ENCODE data around the gene NFATC4.

Gene NFATC4

GRCh38 chr14:24394275-24394674 lies 26.3 kb downstream of the NFATC4 start:
- peaks cover 18% of the 10 kb centered on the region for H3K4me1 ChIP-seq (ENCODE audit: control insufficient read depth, insufficient read depth, low read length)
- ChIA-PET POLR2A (no interaction called here), CTCF (interaction anchor here (0.8 to 1.2 kb wide), 3 partner anchors 16 to 37 kb away, joined by 3 to 4 read pairs (median 3); no protein-coding TSS in a partner anchor)

GRCh38 chr14:24395609-24396582 lies 27.9 kb downstream of the NFATC4 start:
- no peak overlapping the region for H3K4me3 ChIP-seq (ENCODE audit: low read depth, low read length)
- no peaks in the 10 kb centered on the region for H3K9me3 ChIP-seq (ENCODE audit: control insufficient read depth, insufficient read depth, low read depth, low read length)
- H3K27ac ChIP-seq (ENCODE audit: extremely low read depth, low read depth, low read length): peak overlapping the region; percentile 4; the same call in 1 of the 2 replicates
- ChIA-PET POLR2A (interaction anchor here (0.6 to 1.2 kb wide), 3 partner anchors 17 to 153 kb away, joined by 3 to 4 read pairs (median 3); partner anchors contain the start of gene TINF2), CTCF (interaction anchor here (0.6 to 1.7 kb wide), 4 partner anchors 30 to 59 kb away, joined by 3 to 8 read pairs (median 5); no protein-coding TSS in a partner anchor)
- H3K4me1 ChIP-seq (ENCODE audit: control insufficient read depth, insufficient read depth, low read length): peaks cover 29% of the 10 kb centered on the region
- no peaks in the 10 kb centered on the region for H3K36me3 ChIP-seq (ENCODE audit: control insufficient read depth in 2 of 2, insufficient read depth in 1 of 2, low read length in 2 of 2)
- TF ChIP-seq ZFHX2 (tag by site-specific recombination; conservative IDR thresholded peaks at IDR 0.05) (no peak), ZNF248 (tag by site-specific recombination; IDR thresholded peaks at IDR 0.05) (no peak), ZNF335 (tag by site-specific recombination; conservative IDR thresholded peaks at IDR 0.05) (no peak), ZBTB6 (tag by site-specific recombination; IDR thresholded peaks at IDR 0.05) (0 out of 2 replicates have a peak, but pooled peaks have one; percentile 32), PRDM10 (tag by site-specific recombination; IDR thresholded peaks at IDR 0.05) (no peak), ZNF830 (tag by site-specific recombination; IDR thresholded peaks at IDR 0.05; ENCODE audit: low read depth) (no peak), ZNF558 (tag by site-specific recombination; IDR thresholded peaks at IDR 0.05) (peak; percentile 95), ZNF626 (tag by site-specific recombination; IDR thresholded peaks at IDR 0.05) (no peak), ZNF513 (tag by site-specific recombination; IDR thresholded peaks at IDR 0.05) (no peak), RBAK (tag by site-specific recombination; IDR thresholded peaks at IDR 0.05) (no peak), ZNF610 (tag by site-specific recombination; IDR thresholded peaks at IDR 0.05; ENCODE audit: borderline replicate concordance) (no peak), ZNF138 (tag by site-specific recombination; IDR thresholded peaks at IDR 0.05; ENCODE audit: borderline replicate concordance) (no peak)

More at GRCh38 chr14:24394275-24394674, 26.3 kb downstream of the NFATC4 start:
- Histone ChIP-seq H3K27ac (ENCODE audit: extremely low read depth, low read depth, low read length) (no peak overlapping the region), H3K4me3 (ENCODE audit: low read depth, low read length) (no peak overlapping the region), H3K36me3 (ENCODE audit: control insufficient read depth in 2 of 2, insufficient read depth in 1 of 2, low read length in 2 of 2) (no peaks in the 10 kb centered on the region), H3K9me3 (ENCODE audit: control insufficient read depth, insufficient read depth, low read depth, low read length) (no peaks in the 10 kb centered on the region)
- no peak for TF ChIP-seq ZBTB48 (tag by site-specific recombination; IDR thresholded peaks at IDR 0.05)
- TF ChIP-seq ZNF280D (tag by site-specific recombination; IDR thresholded peaks at IDR 0.05): no peak
- no peak for TF ChIP-seq SP3 (tag by site-specific recombination; IDR thresholded peaks at IDR 0.05)
- no peak for TF ChIP-seq GLI4 (tag by site-specific recombination; IDR thresholded peaks at IDR 0.05)
- no peak for TF ChIP-seq ZNF664 (tag by site-specific recombination; IDR thresholded peaks at IDR 0.05)
- no peak for TF ChIP-seq ZNF248 (tag by site-specific recombination; IDR thresholded peaks at IDR 0.05)
- no peak for TF ChIP-seq ZSCAN23 (tag by site-specific recombination; IDR thresholded peaks at IDR 0.05)
- no peak for TF ChIP-seq ZNF133 (tag by site-specific recombination; IDR thresholded peaks at IDR 0.05)
- TF ChIP-seq ZNF776 (tag by site-specific recombination; IDR thresholded peaks at IDR 0.05; ENCODE audit: borderline replicate concordance): no peak
- TF ChIP-seq, protein P1, sequence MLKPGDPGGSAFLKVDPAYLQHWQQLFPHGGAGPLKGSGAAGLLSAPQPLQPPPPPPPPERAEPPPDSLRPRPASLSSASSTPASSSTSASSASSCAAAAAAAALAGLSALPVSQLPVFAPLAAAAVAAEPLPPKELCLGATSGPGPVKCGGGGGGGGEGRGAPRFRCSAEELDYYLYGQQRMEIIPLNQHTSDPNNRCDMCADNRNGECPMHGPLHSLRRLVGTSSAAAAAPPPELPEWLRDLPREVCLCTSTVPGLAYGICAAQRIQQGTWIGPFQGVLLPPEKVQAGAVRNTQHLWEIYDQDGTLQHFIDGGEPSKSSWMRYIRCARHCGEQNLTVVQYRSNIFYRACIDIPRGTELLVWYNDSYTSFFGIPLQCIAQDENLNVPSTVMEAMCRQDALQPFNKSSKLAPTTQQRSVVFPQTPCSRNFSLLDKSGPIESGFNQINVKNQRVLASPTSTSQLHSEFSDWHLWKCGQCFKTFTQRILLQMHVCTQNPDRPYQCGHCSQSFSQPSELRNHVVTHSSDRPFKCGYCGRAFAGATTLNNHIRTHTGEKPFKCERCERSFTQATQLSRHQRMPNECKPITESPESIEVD (tag by site-specific recombination; IDR thresholded peaks at IDR 0.05): no peak

Measured in HEK293 (cell line).